Activated CD4-positive, alpha-beta T cell treated with anti-CD3 and anti-CD28 coated beads for 36 hours (primary cell): ENCODE measurements around the gene USP11. TPM values are rescaled to one million over a fixed set of nuclear protein-coding genes. Genes with fewer than 3 reads are reported as not detected.

Experiments
- ATAC-seq: fragments of 200-7000 bp; cut with Tn5 transposase; one replicate; pipeline ENCODE4 v1.10.0; 2021; ENCODE audit warnings: mild to moderate bottlenecking, moderate library complexity
- CTCF ChIA-PET: fragments of 350-600 bp; sonication (Branson Sonifier 250); formaldehyde crosslinking; loops from one replicate; lab custom pipeline; 2021; ENCODE audit warnings: antibody characterized with exemption; lab: Charles Lee
- POLR2A ChIA-PET: fragments of 350-600 bp; sonication (Branson Sonifier 250); formaldehyde crosslinking; loops from one replicate; lab custom pipeline; 2021; ENCODE audit warnings: antibody characterized with exemption, inconsistent platforms; lab: Charles Lee
- DNase-seq: peaks from one replicate; pipeline ENCODE4 v3.0.0-alpha.2; 2020
- H3K27ac Mint-ChIP-seq: one replicate; pipeline ENCODE4 v1.8.0; 2021; ENCODE audit warnings: mixed read lengths
- H3K27me3 Mint-ChIP-seq: one replicate; pipeline ENCODE4 v1.8.0; 2021; ENCODE audit warnings: mixed read lengths
- H3K36me3 Mint-ChIP-seq: one replicate; pipeline ENCODE4 v1.8.0; 2021; ENCODE audit warnings: low read depth, mixed read lengths
- H3K4me1 Mint-ChIP-seq: one replicate; pipeline ENCODE4 v1.8.0; 2021; ENCODE audit warnings: mixed read lengths
- H3K4me3 Mint-ChIP-seq: one replicate; pipeline ENCODE4 v1.8.0; 2021; ENCODE audit warnings: mild to moderate bottlenecking, moderate library complexity, mixed read lengths
- H3K9me3 Mint-ChIP-seq: one replicate; pipeline ENCODE4 v1.8.0; 2021; ENCODE audit warnings: low read depth, mixed read lengths
- intact Hi-C, 2 experiments: fragments of 100-400 bp; cut with DNase I in 1 of 2; cut with micrococcal nuclease in 1 of 2; formaldehyde crosslinking; loops; one replicate each; pipeline versions ENCODE4 v1.14.2 to v1.15.1; 2022 to 2024; cut with DNase I, micrococcal nuclease
- total RNA-seq, 2 experiments: library from RNA; stranded (reverse); gene quantifications; one replicate each; pipeline ENCODE4 v1.2.3, GENCODE V29; 2021

The USP11 gene
- total RNA-seq, 2 experiments from 2014 or later = 19.2 to 21.1 TPM

GRCh38 chrX:47193475-47194193, 39.2 kb upstream of the USP11 start, which contains the start of gene UBA1:
UBA1 (plus strand) TSS chrX:47193829; CDS start chrX:47198803, 4,974 bp downstream.
- H3K27ac Mint-ChIP-seq = peak within 1 kb of the TSS; percentile 92
- peaks cover 54% of the 10 kb centered on the region for H3K4me1 Mint-ChIP-seq
- intact Hi-C loops = loop anchor here (1.0 to 10.0 kb wide), 16 partner anchors 24 to 831 kb away; partner anchors contain the start of genes USP11 (in 2 of the 2), ARAF (in 1 of the 2), ELK1 (in 1 of the 2) and NDUFB11 (in 1 of the 2)
- H3K36me3 Mint-ChIP-seq = peaks cover 34% of the 10 kb centered on the region
- DNase-seq = peak; percentile 94
- no peaks in the 10 kb centered on the region for H3K9me3 Mint-ChIP-seq
- peak; percentile 69 for ATAC-seq
- H3K27me3 Mint-ChIP-seq = no peaks in the 10 kb centered on the region
- H3K4me3 Mint-ChIP-seq = peak within 1 kb of the TSS; percentile 91
- ChIA-PET CTCF (interaction anchor here (1.8 to 4.4 kb wide), 2 partner anchors 190 to 330 kb away, joined by 6 to 25 read pairs; no protein-coding TSS in a partner anchor), POLR2A (interaction anchor here (0.5 to 0.6 kb wide), 3 partner anchors 20 to 485 kb away, joined by 4 to 11 read pairs (median 4); no protein-coding TSS in a partner anchor)

- Mint-ChIP-seq H3K27ac (peak overlapping the region; percentile 92), H3K36me3 (peaks cover 41% of the 10 kb centered on the region), H3K4me1 (peaks cover 48% of the 10 kb centered on the region), H3K27me3 (no peaks in the 10 kb centered on the region), H3K4me3 (peak overlapping the region; percentile 91), H3K9me3 (no peaks in the 10 kb centered on the region)
- intact Hi-C loops = loop anchor here (5.0 to 10.0 kb wide), 6 partner anchors 38 to 831 kb away; partner anchors contain the start of genes ELK1 (in 1 of the 2), USP11 (in 1 of the 2), UXT (in 1 of the 2) and ZNF81 (in 1 of the 2)
- DNase-seq (no peak), ATAC-seq (no peak)
- POLR2A ChIA-PET = interaction anchor here (0.5 to 1.1 kb wide), 5 partner anchors 19 to 484 kb away, joined by 4 to 11 read pairs (median 5); no protein-coding TSS in a partner anchor
- CTCF ChIA-PET = interaction anchor here (0.5 to 1.8 kb wide), 3 partner anchors 132 to 329 kb away, joined by 3 to 6 read pairs (median 3); no protein-coding TSS in a partner anchor
Observed at GRCh38 chrX:47194194-47194787, 38.5 kb upstream of the USP11 start.

- Mint-ChIP-seq H3K4me3 (peak overlapping the region; percentile 91), H3K9me3 (no peaks in the 10 kb centered on the region), H3K27me3 (no peaks in the 10 kb centered on the region), H3K36me3 (peaks cover 51% of the 10 kb centered on the region), H3K27ac (peak overlapping the region; percentile 92), H3K4me1 (peaks cover 45% of the 10 kb centered on the region)
- CTCF ChIA-PET = interaction anchor here (0.6 to 0.9 kb wide), 5 partner anchors 20 to 327 kb away, joined by 3 to 4 read pairs (median 3); no protein-coding TSS in a partner anchor
- POLR2A ChIA-PET = interaction anchor here (0.6 kb wide), 1 partner anchor 101 kb away, joined by 3 read pairs; no protein-coding TSS in a partner anchor
- intact Hi-C loops = loop anchor here in 1 of 2 experiments (10.0 kb wide), 1 partner anchor 829 kb away; no protein-coding TSS in a partner anchor
- DNase-seq (no peak), ATAC-seq (no peak)
Observed at GRCh38 chrX:47196098-47196497, 36.7 kb upstream of the USP11 start.

GRCh38 chrX:47197526-47197925, 35.3 kb upstream of the USP11 start:
- ATAC-seq (no peak), DNase-seq (no peak)
- Mint-ChIP-seq H3K27ac (peak overlapping the region; percentile 55), H3K4me1 (peaks cover 42% of the 10 kb centered on the region), H3K36me3 (peaks cover 65% of the 10 kb centered on the region), H3K4me3 (no peak overlapping the region), H3K27me3 (no peaks in the 10 kb centered on the region), H3K9me3 (no peaks in the 10 kb centered on the region)
- ChIA-PET POLR2A (no interaction called here), CTCF (interaction anchor here (1.0 kb wide), 1 partner anchor 326 kb away, joined by 4 read pairs; no protein-coding TSS in a partner anchor)
- intact Hi-C loops = loop anchor here in 1 of 2 experiments (10.0 kb wide), 1 partner anchor 827 kb away; no protein-coding TSS in a partner anchor

GRCh38 chrX:47198026-47198686, 34.7 kb upstream of the USP11 start:
- H3K4me3 Mint-ChIP-seq = no peak overlapping the region
- DNase-seq (no peak), ATAC-seq (no peak)
- no peaks in the 10 kb centered on the region for H3K9me3 Mint-ChIP-seq
- CTCF ChIA-PET = no interaction called here
- peaks cover 36% of the 10 kb centered on the region for H3K4me1 Mint-ChIP-seq
- H3K27ac Mint-ChIP-seq = no peak overlapping the region
- POLR2A ChIA-PET = no interaction called here
- intact Hi-C loops = loop anchor here in 1 of 2 experiments (10.0 kb wide), 1 partner anchor 827 kb away; no protein-coding TSS in a partner anchor
- no peaks in the 10 kb centered on the region for H3K27me3 Mint-ChIP-seq
- peaks cover 71% of the 10 kb centered on the region for H3K36me3 Mint-ChIP-seq

GRCh38 chrX:47198687-47199080, 34.1 kb upstream of the USP11 start:
- intact Hi-C loops = loop anchor here in 1 of 2 experiments (10.0 kb wide), 1 partner anchor 826 kb away; no protein-coding TSS in a partner anchor
- Mint-ChIP-seq H3K36me3 (peaks cover 72% of the 10 kb centered on the region), H3K4me1 (peaks cover 32% of the 10 kb centered on the region), H3K27me3 (no peaks in the 10 kb centered on the region), H3K4me3 (no peak overlapping the region), H3K9me3 (no peaks in the 10 kb centered on the region), H3K27ac (no peak overlapping the region)
- ATAC-seq = no peak
- POLR2A ChIA-PET = no interaction called here
- DNase-seq = no peak
- CTCF ChIA-PET = no interaction called here

- POLR2A ChIA-PET = no interaction called here
- H3K27ac Mint-ChIP-seq = no peak overlapping the region
- CTCF ChIA-PET = no interaction called here
- no peak overlapping the region for H3K4me3 Mint-ChIP-seq
- peaks cover 32% of the 10 kb centered on the region for H3K4me1 Mint-ChIP-seq
- intact Hi-C loops = loop anchor here in 1 of 2 experiments (10.0 kb wide), 1 partner anchor 826 kb away; no protein-coding TSS in a partner anchor
- ATAC-seq (no peak), DNase-seq (no peak)
- H3K9me3 Mint-ChIP-seq = no peaks in the 10 kb centered on the region
- no peaks in the 10 kb centered on the region for H3K27me3 Mint-ChIP-seq
- peaks cover 69% of the 10 kb centered on the region for H3K36me3 Mint-ChIP-seq
Observed at GRCh38 chrX:47199286-47199685, 33.5 kb upstream of the USP11 start.

GRCh38 chrX:47200385-47201150, 32.2 kb upstream of the USP11 start:
- no peak overlapping the region for H3K4me3 Mint-ChIP-seq
- intact Hi-C loops = no loop called here
- H3K4me1 Mint-ChIP-seq = peaks cover 26% of the 10 kb centered on the region
- ChIA-PET CTCF (interaction anchor here (1.1 kb wide), 1 partner anchor 13 kb away, joined by 3 read pairs; no protein-coding TSS in a partner anchor), POLR2A (interaction anchor here (0.6 kb wide), 1 partner anchor 50 kb away, joined by 4 read pairs; no protein-coding TSS in a partner anchor)
- DNase-seq (no peak), ATAC-seq (no peak)
- H3K9me3 Mint-ChIP-seq = no peaks in the 10 kb centered on the region
- no peaks in the 10 kb centered on the region for H3K27me3 Mint-ChIP-seq
- peak overlapping the region; percentile 25 for H3K27ac Mint-ChIP-seq
- peaks cover 70% of the 10 kb centered on the region for H3K36me3 Mint-ChIP-seq

- peaks cover 65% of the 10 kb centered on the region for H3K36me3 Mint-ChIP-seq
- no peaks in the 10 kb centered on the region for H3K9me3 Mint-ChIP-seq
- intact Hi-C loops = no loop called here
- peaks cover 23% of the 10 kb centered on the region for H3K4me1 Mint-ChIP-seq
- no peaks in the 10 kb centered on the region for H3K27me3 Mint-ChIP-seq
- H3K4me3 Mint-ChIP-seq = no peak overlapping the region
- ATAC-seq (no peak), DNase-seq (no peak)
- POLR2A ChIA-PET = no interaction called here
- no peak overlapping the region for H3K27ac Mint-ChIP-seq
- CTCF ChIA-PET = interaction anchor here (0.5 to 1.1 kb wide), 2 partner anchors 14 to 183 kb away, joined by 3 read pairs; no protein-coding TSS in a partner anchor
Observed at GRCh38 chrX:47201345-47201944, 31.4 kb upstream of the USP11 start.

GRCh38 chrX:47202316-47202715, 30.5 kb upstream of the USP11 start:
- Mint-ChIP-seq H3K9me3 (no peaks in the 10 kb centered on the region), H3K27ac (no peak overlapping the region), H3K4me1 (peaks cover 15% of the 10 kb centered on the region), H3K4me3 (no peak overlapping the region), H3K36me3 (peaks cover 64% of the 10 kb centered on the region), H3K27me3 (no peaks in the 10 kb centered on the region)
- DNase-seq (no peak), ATAC-seq (no peak)
- ChIA-PET CTCF (no interaction called here), POLR2A (no interaction called here)
- intact Hi-C loops = no loop called here
